GM19193 (cell line): Measurements from ENCODE around the gene IFT74.
A peak's percentile ranks its signal among the peaks of the same experiment; 100 is the strongest.

ENCODE experiments used
- POLR2A ChIP-seq: IDR thresholded peaks from 4 replicates; pipeline ENCODE4 v1.6.1; 2011; ENCODE audit not compliant: insufficient read depth, insufficient read length; ENCODE audit errors: extremely low read depth

Gene IFT74

GRCh38 chr9:26955921-26956859, at the start of gene IFT74:
TSS of gene IFT74 (plus strand) at chr9:26956412. CDS start at chr9:26961968, 5,556 bp downstream.
- TF ChIP-seq POLR2A: peak; percentile 73

GRCh38 chr9:26913138-26913668, 43.0 kb upstream of the IFT74 start:
- TF ChIP-seq POLR2A: no peak

- no peak for TF ChIP-seq POLR2A
These were observed 36.5 kb upstream of the IFT74 start for GRCh38 chr9:26919698-26920097.

- no peak for TF ChIP-seq POLR2A
These were observed 30.6 kb upstream of the IFT74 start for GRCh38 chr9:26925609-26926008.

GRCh38 chr9:26928902-26929495, 27.2 kb upstream of the IFT74 start:
- TF ChIP-seq POLR2A: no peak

- no peak for TF ChIP-seq POLR2A
These were observed 20.4 kb upstream of the IFT74 start for GRCh38 chr9:26935847-26936246.

- TF ChIP-seq POLR2A: no peak
These were observed 18.3 kb upstream of the IFT74 start for GRCh38 chr9:26937816-26938371.

- no peak for TF ChIP-seq POLR2A
These were observed 16.1 kb upstream of the IFT74 start for GRCh38 chr9:26939955-26940711.

- TF ChIP-seq POLR2A: no peak
These were observed 15.4 kb upstream of the IFT74 start for GRCh38 chr9:26940779-26941178.

GRCh38 chr9:26945591-26945990, 10.6 kb upstream of the IFT74 start:
- TF ChIP-seq POLR2A: no peak

GRCh38 chr9:26946753-26947727, 9.2 kb upstream of the IFT74 start, which contains the start of gene PLAA:
TSS of gene PLAA (minus strand) at chr9:26947242. CDS start at chr9:26947045, 197 bp downstream.
- TF ChIP-seq POLR2A: peak; percentile 80

GRCh38 chr9:26947736-26948135, 8.5 kb upstream of the IFT74 start:
- TF ChIP-seq POLR2A: no peak

GRCh38 chr9:26949637-26950069, 6.6 kb upstream of the IFT74 start:
- no peak for TF ChIP-seq POLR2A
